GM21528 (cell line): ENCODE measurements around the gene RASSF1.
"Not testable (repeated sequence)": the region's sequence is repeated elsewhere in the genome, so short reads cannot be mapped to it uniquely, and the experiment has no call there.

Experiments
- ATAC-seq: cut with Tn5 transposase; IDR thresholded peaks from one replicate; pipeline ENCODE4 v1.9.1; 2021; ENCODE audit warnings: mild to moderate bottlenecking, moderate library complexity; ENCODE audit not compliant: unreplicated experiment, low FRiP score

RASSF1 gene

DNA sequence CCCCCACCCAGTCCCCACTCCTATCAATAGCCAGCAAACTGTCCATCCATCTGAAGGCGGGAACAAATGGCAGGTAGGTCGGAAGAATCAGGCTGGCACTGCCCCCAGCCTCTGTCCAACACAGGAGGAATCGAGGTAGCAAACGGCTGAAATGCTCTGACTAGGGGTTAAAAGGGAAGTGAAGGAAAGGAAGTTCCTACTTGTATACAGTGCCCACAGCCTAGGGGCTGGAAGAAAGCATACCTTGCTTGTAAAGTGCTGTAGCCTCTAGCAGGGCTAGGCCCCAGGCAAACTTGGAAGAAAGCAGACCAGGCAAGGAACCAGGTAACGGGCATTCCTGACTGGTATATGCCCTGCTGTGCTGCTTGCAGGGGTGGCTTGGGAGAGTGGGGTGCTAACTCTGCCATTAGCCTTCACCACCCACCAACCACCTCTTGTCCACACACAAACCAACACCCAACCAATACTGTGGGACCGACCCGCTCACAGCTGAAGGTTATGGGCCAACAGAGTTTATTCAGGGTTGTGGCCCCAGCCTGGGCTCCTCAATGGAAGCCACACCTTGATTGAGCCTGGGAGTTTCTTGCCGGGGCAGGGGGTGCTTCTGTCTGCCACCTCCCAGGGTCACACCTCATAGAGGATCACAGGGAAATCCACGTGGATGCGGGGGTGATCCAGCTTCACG is 15.0 kb downstream of the RASSF1 start:
- no peak for ATAC-seq

DNA sequence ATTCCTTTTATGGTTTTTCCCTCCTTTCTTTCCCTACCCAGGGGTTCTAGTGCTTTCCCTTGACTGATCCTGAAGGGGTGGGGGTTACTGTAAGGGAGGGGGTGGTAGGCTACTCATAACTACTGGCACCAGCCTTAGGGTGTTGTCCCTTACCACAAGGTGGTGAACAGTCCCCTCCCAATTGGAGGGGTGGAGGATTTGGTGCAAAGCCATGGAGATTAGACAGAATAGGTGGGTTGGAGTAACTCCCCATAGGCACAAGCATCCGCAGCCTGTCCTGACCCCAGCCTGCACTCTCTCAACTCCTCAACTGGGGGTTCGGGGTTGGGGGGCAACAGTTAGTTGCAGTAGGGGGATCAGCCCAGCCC is 15.5 kb downstream of the RASSF1 start:
- no peak for ATAC-seq

DNA sequence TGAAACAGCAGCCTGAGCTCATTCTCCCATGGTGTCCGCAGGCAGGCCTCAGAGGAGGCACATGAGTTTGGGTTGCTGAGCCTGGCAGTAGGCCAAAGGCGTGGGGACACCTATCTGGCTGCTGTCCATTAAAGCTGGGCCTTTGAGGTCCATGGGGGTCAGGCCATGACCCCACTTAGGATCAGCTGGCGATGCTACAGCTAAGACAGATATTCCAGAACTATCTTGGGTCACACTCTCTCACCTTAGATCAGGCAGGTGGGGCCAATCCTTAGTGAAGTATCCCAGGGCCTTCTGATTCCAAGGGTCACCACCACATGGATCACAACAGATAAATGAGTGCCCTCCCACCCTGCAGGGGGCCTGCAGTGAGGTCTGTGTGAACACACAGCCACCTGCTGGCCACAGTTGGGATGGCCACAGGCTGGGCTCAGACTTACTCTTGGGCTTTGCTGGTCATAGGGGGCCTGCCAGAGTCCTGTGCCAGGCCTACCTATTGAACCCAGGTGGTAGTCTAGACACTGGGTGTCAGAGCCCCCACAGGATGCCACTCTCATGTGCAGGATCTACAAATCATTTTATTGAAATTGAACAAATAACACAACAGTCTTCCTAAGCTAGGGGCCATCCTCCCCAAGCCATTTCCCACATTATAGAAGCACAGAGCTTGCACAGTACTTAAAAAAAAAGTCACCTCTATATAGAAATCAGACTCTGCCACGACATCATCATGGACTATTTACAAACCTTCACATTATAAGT is 16.1 kb downstream of the RASSF1 start:
- no peak for ATAC-seq

DNA sequence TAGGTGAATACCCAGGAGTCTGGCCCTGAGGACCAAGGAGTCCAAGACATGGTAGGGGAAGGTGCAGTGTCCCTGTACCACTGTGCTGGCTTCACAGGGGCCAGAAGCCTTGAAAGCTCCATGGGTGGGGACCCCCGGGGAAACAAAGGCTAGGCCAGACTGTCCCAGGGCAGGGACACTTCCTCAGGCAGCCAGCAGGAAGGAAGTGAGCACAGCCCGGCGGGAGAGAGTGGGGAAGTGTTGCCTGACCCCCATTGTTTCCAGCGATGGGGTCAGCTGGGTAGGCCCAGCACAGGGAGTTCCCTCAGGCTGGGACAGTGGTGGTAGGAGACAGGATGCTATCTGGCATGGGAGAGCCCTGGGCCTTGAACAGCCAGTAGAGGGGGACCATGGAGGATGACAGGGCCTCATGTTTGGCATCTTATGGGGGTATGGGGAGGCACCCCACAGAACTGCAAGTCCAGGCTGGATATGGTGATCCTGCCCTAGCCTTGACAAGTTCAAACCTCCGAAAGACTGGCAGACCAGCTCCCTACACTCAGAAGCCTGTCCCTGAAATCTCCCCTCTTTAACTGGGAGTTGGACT is 16.9 kb downstream of the RASSF1 start:
- no peak for ATAC-seq

DNA sequence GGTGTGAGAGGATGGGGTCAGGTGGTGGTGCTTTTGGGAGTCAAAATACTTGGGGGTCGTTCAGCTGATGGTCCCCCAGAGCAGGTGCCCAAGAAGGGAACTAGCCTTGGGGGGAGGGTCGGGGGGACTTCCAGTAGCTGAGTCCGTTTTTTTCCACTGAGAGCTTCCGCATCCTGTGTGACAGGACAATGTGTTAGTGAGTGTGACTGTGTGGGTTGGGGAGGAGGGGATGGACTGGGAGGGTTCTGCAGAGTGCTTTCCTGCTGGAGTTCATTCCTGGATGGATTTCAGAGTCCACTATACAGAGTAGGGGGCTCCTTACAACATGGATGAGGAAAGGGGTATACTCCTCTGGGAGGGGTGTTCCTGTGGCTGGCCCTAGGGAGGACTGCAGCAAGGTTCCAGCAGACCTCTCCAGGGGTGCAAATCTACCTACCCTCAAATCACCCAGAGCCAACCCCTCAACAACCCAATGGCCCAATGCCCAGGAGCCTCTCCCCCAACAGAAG is 17.5 kb downstream of the RASSF1 start:
- no peak for ATAC-seq

DNA sequence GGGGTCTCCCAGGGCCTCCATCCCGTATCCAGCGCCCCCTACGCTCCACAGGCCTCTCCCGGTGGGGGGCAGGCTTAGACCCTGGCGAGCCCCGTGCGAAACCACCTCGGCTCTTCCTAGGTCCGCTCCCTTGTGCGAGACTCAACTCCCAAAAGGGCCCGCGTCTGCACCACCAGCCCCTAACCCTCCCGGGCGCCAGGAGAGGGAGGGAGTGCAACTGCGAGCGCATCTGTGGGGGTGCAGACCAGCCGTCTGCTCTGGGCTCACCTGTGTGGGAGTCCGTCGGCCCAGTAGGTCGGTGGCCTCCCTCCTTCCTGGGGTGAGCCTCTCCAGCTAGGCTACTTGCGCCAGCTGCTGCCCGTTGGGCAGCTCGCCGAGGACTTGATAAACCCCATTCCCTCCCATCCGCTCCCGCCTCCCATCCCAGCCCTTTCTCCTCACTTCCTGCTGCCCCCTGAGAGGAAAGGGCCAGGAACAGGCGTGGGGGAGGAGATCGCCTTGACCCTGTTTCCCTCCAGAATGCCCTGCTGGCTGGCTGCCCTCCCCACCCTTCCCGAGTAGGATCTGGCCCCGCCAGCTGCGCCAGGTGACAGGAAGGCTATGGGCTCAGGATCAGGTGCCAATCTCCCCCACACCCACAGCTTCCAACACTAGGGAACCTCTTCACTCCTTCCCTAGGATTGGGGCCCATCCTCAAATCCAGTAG is 18.1 kb downstream of the RASSF1 start, which contains the start of gene HYAL2:
Gene HYAL2 (minus strand): TSS at position 360 of the 706 bp plus-strand sequence. CDS start 2,256 bp downstream, outside the sequence.
- no peak for ATAC-seq

DNA sequence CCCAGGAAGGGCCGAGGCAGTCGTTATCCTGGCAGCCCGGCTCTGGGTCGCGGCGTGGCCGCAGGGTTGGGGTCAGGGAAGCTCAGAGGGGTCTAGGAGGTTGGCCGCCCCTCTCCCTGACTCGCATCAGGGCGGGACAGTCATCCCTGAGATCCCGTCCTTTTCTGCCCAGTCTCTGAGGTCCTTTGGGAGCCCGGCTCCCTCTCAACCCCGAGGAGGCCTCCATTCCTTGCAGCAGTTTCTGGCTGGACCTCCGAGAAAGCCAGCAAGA is 18.6 kb downstream of the RASSF1 start:
- ATAC-seq, result no peak

DNA sequence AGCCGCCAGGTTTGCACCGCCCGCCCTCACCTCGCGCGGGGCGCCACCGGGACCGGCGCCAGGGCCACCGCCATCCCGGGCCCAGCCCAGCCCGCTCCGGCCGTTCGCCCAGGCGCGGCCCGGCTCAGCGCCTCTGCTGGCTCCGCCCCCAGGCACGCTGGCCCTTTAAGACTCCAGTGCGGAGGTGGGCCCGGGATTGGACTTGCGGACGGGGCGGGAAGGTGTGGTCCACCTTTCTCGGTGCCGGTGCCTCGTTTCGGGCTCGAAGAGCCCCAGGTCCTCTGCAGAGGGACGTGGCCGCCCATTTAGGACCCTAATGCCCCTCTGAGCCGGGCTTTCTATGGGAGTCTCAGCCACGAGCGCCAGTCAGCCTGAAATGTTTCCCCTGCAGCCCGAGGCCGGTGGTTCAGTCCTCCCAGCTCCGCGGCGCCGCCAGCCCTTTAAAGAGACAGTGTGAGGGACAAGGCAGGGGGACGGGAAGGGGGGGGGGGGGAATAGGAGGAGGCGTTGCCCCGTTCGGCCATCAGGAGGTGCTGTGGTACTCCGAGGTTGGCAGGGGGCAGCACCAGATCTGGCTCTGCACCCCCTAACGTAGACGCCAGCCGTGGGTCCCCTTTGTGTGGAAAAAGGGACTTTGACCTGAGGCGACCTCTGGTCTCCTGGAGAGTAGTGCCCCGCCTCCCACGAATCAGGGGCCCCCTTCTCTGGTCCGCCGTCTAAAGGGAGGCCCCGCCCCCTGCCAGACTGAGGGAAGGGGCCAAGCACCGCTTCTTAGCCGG is 19.1 kb downstream of the RASSF1 start:
- peak; percentile 74 for ATAC-seq

DNA sequence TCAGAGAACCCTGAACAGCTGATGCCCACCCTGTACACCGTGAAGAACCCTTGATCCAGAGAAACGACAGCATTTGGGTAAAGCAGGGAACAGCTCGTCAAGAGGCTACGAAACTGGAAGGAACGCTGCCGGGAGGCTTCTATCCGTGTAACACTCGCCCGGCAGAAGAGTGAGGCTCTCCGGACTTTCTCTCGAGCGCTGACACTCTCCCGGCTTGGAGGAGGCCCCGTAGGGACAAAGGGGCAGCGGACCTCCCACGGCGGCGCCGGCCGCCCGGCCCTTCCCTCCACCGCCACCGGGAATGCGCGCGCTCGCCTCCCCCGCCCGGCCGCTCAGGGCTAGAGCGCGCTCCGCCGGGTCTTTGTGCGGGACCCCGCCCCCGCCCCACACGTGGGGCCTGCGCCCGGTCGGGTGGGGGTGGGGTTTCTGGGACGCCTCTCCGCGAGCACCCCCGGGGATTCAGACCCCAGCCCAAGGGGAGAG is 19.7 kb downstream of the RASSF1 start:
- peak; percentile 41 for ATAC-seq

DNA sequence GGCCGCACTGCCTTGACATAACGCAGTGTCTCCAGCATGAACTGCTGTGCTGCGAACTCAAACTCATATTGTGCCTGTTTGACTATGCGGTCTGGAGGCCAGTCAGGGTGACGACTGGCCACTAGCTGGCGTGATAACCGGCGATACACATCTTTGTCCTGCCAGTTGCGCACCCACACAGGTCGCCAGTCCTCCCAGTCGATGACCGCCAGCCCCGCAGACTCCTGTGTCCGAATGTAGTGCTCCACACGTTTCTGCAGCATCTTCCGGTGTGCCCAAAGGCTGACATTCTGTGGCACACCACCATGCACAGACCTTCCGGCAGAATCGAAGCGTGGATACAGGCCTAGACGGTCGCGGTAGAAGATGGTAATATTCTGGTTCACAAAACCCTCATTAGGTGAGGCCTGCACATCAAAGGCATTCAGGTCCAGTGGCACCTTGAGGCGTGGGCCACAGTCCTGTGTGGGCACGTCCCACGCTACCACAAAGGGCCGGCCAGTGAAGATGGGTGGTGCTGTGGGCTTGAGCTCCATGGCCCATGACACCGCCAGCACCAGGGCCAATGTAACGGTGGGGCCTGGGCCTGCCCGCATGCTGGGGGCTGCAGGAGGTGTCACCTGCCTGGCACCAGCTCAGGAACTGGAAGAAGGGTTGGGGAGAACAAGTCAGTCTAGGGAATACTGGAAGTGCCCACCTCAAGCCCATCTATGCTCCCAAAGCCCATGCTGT is 20.6 kb downstream of the RASSF1 start:
- no peak for ATAC-seq

DNA sequence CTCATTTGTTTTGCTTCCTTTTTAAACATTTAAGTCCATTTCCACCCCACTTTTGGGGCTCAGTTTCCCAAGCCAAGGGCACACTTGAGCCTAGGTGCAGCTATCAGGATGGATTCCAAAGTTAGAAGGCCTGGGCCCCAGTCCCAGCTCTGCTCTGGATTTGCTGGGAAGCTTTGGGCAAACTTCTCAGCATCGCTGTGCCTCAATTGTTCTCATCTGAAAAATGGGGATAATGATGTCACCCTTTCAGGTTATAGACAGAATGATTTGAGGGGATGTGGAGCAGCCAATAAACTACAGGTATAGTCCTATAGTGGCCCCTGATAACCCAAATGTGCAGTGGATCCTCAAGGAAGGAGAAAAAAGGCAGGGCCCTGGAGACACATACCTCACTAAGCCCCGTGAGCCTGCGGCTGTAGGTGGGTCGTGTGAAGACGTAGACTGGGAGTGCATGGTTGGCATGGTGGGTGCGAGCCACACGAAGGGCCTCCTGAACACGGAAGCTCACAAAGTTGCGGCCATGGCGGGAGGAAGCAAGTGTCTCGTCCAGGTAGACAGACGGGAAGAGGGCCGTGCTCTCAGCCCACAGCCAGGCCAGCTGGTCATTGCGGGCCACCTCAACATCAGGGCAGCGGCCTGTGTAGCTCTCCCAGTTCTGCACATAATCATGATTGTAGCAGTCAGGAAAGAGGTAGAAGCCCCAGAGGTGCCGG is 21.3 kb downstream of the RASSF1 start:
- ATAC-seq, result no peak

DNA sequence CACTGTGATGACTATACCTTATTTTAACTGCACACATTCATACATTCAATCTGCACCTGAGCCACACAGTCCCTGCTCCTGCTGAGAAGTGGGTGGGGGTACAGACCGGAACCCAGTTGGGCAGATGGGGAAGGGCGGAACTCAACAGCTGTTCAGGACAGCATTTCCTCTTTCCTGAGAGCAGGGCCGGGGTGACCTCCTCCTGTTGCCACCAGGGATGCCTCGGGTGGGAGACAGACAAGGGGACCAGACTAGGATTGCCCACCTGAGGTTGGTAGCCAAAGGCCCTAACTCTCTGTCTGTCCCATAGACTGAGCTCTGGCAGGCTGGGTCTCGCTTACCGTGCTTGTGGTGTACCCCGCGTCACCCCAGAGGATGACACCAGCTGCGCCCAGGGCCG is 22.0 kb downstream of the RASSF1 start:
- no peak for ATAC-seq

DNA sequence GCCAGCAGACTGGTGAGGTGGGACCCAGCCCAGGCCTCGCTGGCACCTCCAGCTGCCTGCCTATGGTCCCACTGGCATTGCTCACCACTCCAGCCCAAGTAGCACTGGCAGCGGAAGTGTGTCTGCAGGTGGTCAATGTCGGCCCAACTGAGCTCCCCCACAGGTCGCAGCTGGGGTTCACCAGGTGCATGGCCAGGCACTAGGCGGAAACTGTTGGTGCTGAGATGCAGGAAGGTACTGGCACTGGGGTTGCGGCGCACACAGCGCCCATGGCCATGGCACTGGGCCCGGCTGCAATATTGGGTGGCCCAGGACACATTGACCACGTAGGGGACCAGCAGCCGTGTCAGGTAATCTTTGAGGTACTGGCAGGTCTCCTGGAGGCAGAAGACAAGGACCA is 22.5 kb downstream of the RASSF1 start:
- no peak for ATAC-seq

DNA sequence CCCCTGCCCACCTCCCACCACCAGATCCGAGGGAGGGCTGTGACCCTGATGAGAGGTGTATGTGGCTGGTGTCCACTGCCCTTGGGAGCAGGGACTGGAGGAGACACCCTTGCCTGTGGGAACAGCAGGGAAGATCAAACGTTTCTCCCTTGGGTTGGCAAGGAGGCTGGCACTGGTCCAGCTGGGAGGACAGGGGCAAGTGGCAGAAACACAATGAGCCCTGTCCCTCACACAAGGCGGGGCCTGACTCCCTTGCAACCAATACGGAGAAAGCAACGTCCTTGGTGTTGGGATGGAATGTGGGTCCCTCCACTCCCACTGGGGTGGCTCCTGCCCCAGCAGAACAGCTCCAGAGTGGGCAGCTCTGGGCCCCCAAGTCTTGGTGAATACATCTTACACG is 23.3 kb downstream of the RASSF1 start:
- ATAC-seq, result no peak

DNA sequence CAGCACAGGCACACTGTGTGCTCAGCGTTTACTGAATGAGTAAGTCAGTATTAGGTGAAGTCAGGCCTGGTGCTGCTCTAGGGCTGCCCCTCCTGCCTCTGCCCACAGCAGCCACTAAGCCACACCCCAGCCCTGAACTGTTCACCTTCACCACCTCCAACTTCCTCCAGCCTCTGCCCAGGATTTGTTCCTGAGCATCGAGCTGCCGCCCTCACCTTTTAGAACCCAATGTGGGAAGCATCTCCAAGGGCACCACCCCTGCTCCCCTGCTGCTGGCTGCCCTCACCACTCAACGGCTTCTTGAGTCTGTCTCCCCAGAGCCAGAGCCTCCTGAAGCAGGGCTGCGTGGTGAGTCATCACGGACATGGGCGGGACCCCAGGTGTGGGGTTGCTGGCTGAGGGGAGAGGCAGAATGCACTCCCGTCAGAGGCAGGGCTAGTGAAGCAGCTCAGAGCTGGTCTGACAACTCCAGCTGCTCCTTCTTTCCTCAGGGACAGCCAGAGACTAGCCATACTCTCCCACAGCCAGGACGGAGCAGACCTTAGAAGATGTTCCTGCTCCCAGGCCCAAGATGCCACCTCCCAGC is 23.9 kb downstream of the RASSF1 start:
- no peak for ATAC-seq

DNA sequence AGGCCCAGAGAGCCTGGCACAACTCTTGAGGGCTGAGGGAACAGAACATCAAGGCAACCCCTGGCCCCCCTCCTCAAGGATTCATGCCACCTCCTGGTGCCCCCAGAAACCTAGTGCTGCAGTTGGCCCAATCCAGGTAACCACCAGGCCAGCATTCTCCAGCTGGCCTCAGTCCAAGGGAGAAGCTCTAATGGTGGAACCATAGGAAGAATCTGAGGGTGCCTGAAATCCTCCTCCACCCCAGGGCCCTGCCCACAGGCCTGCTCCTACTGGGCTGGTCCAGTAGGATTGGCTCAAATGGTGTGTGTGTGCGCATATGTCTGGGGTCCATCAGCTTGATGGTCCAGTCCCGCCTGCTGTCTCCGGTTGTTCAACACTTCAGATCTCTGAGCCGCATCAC is 25.8 kb downstream of the RASSF1 start:
- no peak for ATAC-seq

DNA sequence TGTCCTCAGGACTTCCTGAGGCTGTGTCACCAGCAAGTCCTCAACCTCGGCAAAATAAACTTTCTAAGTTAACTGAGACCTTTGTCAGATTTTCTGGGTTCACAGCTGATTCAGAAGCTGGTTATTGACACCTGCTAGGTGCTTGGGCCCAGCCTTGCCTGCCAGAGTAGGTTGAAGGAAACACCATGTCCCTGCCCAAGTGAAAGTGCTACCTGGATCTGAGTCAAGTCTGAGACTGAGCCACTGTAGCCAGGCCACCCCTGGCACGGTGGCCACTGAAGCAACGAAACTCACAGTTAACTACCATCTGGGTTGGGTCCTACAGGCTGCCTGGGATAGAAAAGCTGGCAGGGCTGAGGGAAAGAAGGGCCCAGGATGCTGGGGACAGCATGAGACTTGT is 26.3 kb downstream of the RASSF1 start:
- no peak for ATAC-seq

DNA sequence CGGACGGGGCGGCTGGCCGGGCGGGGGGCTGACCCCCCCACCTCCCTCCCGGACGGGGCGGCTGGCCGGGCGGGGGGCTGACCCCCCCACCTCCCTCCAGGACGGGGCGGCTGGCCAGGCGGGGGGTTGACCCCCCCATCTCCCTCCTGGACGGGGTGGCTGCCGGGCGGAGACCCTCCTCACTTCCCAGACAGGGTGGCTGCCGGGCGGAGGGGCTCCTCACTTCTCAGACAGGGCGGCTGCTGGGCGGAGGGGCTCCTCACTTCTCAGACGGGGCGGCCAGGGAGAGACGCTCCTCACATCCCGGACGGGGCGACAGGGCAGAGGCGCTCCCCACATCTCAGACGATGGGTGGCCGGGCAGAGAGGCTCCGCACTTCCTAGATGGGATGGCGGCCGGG is 28.6 kb downstream of the RASSF1 start:
- not testable (repeated sequence) for ATAC-seq

DNA sequence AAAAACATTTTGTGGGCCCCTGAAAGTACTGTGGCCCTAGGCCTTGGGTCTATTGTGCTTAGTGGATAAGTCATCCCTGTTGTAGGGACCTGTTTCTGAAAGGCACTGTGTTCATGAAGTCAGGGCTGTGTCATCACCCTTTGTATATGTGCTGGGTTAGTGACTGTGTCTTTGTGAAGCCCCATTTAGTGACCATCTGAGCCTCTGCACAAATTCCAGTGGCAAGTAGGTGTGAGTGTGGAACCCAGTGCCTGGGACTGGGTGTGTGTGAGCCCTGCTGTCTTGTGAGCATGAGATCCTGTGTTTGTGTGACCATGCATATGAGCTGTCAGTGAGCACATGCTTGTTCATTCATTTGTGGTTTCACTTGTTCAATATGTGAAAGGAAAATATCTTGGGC is 36.0 kb downstream of the RASSF1 start:
- no peak for ATAC-seq
